Activated naive CD4-positive, alpha-beta T cell (primary cell): ENCODE data around the gene OR56A1.
"Not testable (repeated sequence)": the region's sequence is repeated elsewhere in the genome, so short reads cannot be mapped to it uniquely, and the experiment has no call there.

Experiments
- DNase-seq, 4 experiments: peaks; one replicate each; lab custom pipeline; 2025; lab: John Stamatoyannopoulos, UW

OR56A1 gene

GRCh38 chr11:6030708-6031405 is at the start of gene OR56A1:
Gene OR56A1, minus strand, starts transcription at chr11:6030758. Its CDS starts 3,066 bp downstream, at chr11:6027692.
- no peak for DNase-seq

GRCh38 chr11:6079463-6079862 is 48.9 kb upstream of the OR56A1 start:
- DNase-seq, result no peak

DNA sequence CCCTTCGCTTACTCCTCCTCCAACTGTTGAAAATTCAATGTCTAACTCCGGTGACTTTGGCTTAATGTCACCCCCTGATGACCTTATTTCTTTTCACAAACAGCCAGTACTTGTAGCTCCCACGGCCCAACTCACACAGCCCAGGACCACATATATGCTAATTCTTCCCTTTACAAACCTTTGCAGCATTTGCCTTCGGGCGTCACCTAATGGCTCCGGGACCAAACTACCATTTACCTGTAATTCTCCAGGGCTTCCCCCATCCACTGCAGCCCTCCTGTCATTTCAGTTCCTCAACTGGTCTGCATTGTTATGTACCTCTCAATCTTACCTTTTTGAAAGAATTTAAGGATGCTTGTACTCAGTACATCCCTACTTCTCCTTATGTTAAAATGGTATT is 47.2 kb upstream of the OR56A1 start:
- no peak for DNase-seq

GRCh38 chr11:6076443-6076842 is 45.9 kb upstream of the OR56A1 start:
- DNase-seq, result not testable (repeated sequence)

DNA sequence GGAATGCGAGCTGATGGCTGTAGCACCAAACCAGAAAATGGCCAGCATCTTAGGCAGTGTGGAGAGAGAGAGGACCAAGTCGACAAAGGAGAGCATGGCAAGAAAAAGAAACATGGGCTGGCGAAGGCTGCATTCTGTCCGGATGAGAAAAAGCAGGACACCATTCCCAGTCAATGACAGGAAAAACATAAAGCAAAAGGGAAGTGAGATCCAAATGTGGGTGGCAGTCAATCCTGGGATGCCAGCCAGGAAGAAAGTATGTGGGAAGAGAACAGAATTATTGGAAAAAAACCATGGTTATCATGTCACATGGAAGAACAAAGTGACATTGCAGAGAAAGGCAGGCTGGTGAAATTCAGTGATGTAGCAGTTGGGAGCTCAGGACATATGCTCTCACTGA is 36.9 kb upstream of the OR56A1 start:
- DNase-seq, result no peak

GRCh38 chr11:6062691-6063358 is 32.3 kb upstream of the OR56A1 start:
- DNase-seq, result no peak

DNA sequence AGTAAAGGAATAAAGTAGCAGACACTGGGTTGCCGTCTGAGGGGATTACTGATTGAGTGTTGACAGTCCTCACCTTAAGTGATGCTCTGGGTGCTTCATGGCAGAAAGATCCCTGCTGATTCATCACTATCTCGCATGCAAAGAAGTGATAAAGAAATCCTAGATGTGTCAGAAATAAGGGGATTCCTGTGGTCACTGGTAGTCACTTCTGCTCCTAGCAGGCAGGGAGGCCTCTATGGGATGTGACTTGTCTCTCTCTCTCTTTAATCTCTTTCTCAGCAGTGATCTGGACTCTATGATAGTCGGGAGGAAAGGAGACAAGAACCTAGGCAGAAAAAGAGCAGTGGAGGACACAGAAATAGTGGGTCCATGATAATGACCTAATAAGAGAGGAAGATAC is 30.9 kb upstream of the OR56A1 start:
- no peak for DNase-seq

DNA sequence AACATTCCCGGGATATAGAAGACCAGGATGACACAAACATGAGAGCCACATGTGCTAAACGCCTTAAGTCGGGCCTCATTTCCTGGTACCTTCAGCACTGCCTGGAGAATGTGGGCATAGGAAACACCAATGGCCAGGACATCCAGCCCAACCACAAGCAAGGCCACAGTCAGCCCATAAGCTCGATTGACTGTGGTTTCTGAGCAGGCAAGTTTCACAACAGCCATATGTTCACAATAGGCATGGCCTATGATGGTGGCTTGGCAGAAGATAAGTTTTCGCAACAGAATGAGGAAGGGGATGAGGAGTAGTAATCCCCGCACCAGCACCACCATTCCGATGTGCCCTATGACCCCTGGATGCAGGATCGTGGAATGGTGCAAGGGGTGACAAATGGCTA is 26.9 kb upstream of the OR56A1 start:
- no peak for DNase-seq

- no peak for DNase-seq
Observed at GRCh38 chr11:6055569-6055968, 25.0 kb upstream of the OR56A1 start.

DNA sequence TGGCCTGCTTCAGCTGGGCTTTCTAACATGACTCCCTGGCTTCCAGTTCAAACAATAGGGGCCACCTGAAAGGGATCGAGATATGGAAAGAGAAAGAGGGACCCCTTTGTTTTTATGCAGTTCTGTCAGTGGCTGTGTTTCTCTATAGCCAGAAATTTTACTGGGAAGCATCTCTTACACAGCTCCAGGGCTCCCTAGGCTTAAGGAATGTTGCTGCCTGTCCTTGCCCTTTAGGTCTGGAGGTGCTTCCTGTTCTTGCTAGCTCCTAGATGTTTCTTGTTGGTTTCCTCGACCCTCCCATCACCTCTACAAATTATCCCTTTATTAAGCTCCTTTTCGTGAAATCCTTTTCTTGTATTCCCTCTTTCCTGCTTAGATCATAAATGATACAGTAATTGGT is 21.8 kb upstream of the OR56A1 start:
- no peak for DNase-seq

DNA sequence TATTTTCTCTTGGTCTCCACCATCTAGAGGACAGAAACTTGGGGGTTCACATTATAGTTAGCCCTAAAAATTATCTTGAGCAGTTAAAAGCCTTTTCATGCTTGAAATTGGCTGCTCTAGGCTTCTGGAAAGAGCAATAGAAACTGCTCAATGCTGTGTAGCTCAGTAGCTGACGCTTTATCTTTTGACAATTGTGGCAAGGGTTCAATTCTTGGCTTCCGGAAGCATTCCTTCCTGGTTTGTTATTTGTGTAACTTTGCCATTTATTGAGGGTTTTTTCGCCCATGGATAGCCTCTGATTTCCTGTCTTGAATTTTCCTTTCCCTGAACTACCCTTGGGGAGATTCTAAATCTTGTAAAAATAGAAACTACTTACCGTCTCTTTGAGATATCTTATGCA is 10.3 kb upstream of the OR56A1 start:
- no peak for DNase-seq

GRCh38 chr11:6027501-6027900 is 3.1 kb downstream of the OR56A1 start:
- DNase-seq, result no peak

- no peak for DNase-seq
Observed at GRCh38 chr11:6025056-6025455, 5.5 kb downstream of the OR56A1 start.

DNA sequence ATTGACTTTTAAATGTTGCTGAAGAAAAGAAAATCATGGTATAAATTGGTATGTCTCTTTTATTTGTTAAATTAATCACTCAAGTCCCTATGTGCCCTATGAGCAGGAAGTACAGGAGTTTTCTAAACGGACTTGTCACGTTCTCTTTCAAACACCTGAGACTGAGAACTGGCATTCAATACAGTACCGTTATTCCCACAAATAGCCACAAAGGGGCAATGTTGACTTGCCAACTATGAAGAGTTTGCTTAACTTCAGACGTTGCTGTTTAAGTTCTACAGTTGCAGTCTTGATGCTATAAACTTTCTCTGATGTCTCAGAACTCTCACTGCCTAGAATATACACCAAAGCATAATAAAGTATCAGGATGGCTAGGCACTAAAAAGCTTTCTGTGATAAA is 7.6 kb downstream of the OR56A1 start:
- no peak for DNase-seq

DNA sequence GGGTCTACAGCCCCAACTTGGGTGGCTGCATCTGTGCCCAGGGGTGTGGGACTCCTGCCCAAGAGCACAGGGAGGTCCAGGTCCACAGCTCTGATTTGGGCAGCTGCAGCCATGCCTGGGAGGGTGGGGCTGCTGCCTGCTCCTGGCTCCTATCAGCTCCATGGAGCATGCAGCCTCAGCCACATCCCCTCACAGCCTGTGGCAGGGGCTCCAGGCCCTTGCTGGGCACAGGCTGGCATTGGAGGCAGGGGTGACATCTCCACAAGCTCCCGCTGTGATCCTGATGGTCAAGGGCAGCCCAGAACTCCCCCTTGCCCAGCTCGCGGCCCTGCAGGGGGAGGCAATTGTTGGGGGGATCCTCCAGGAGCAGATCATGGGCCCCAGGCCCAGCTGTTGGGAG is 17.5 kb downstream of the OR56A1 start:
- DNase-seq, result no peak

GRCh38 chr11:6012035-6012668 is 18.4 kb downstream of the OR56A1 start:
- DNase-seq, result no peak

DNA sequence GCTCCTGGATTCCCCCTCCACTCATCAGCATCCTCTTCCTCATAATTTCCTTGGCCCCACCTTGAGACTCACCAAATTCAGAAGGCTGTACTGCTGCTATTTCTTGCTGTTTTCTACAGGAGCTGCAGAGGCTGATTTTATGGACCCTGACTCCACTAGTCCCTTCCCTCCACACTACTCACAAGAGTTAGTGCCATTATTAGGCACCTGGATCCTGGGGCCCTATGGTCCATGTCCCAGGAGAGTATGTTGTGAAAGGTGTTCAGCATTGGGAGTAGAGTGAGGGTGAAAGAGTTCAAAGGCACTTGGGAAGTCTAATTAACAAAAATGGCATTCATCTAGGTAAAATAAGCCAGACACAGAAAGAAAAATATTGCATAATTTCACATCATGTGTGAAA is 23.7 kb downstream of the OR56A1 start, which contains the start of gene OR56A4:
OR56A4 (minus strand) TSS at position 101 of the 400 bp plus-strand sequence. CDS start 3,954 bp downstream, outside the sequence.
- DNase-seq, result no peak

- DNase-seq, result no peak
Observed at GRCh38 chr11:6006395-6006794, 24.2 kb downstream of the OR56A1 start.

DNA sequence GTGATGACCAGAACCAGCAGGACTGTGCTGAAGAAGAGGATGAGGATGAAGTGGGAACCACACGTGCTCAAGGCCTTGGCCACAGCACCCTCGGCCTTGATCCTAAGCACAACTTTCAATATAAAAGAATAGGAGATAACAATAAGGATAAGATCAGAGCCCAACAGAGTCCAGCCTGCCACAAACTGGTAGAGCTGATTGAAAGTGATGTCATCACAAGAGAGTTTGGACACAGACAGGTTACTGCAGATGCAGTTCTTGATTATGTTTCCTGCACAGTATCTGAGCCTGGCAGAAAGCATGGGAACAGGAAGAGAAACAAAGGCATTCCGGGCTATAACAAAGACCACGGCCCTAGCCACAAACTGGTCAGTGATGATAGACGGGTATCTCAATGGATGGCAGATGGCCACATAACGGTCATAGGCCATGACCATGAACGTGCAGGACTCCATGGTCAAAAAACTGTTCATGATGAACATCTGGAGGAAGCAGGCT is 28.3 kb downstream of the OR56A1 start:
- no peak for DNase-seq

- DNase-seq, result no peak
Observed at GRCh38 chr11:5994791-5995190, 35.8 kb downstream of the OR56A1 start.

DNA sequence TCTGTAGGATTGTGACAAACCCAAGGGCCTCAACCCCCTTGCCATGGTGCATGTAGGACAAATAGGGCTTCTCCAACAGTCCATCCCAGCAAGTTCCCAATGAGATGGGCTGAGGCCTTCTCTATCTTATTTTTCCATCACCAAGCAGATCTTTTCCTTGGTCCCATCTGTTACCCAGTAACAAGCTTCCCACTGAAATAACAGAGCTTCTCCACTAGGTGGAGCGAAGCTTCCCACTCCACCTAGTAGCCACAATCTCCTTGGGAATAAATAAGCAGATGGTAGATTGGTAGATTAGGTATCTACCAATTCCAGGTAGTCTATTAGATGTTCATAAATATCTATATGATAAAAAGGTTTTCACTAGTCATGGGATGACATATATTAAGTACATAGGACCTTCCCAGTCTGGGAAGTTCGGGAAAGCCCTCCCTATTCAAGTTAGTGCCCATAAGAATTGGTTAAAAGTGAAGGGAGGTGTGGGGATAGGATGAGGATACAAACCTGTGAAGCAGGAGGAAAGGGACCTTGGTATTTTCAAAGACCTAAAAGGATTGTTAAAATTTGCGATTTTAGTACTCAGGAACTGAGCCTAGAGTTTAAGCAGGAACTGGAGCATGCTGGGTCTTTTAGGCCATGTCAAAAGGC is 37.8 kb downstream of the OR56A1 start:
- DNase-seq, result no peak

- DNase-seq, result no peak
Observed at GRCh38 chr11:5992150-5992549, 38.4 kb downstream of the OR56A1 start.

DNA sequence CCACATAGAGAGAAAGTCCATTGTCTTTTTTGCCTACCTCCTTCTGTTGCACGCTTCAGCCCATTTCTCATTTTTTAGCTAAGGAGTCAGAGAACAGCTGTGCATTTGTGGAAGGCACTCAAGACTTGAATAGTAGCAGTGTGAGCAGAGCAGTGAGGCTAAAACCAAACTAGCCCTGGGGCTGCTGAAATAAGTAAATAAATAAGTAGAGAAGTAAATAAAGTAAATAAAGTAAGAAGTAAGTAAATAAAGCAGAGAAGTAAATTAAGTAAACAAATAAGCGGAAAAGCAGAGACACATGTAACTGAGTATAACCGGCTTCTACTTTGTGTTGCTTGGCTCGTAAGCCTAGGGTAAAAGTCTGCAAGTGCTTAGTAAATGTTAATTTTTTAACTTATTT is 41.4 kb downstream of the OR56A1 start:
- no peak for DNase-seq
